Activated T-cell treated with anti-CD3 and anti-CD28 coated beads for 4 hours (primary cell): ENCODE data around the gene SMIM22.

Source experiments
- DNase-seq: peaks from one replicate; pipeline ENCODE4 v3.0.0-alpha.2; 2020

The SMIM22 gene

GRCh38 chr16:4828567-4829321, 33.6 kb downstream of the SMIM22 start:
- no peak for DNase-seq

- no peak for DNase-seq
Measured at GRCh38 chr16:4830408-4830807, 35.2 kb downstream of the SMIM22 start.

GRCh38 chr16:4831616-4832015, 36.4 kb downstream of the SMIM22 start:
- DNase-seq: no peak

- no peak for DNase-seq
Measured at GRCh38 chr16:4832698-4833343, 37.7 kb downstream of the SMIM22 start.

GRCh38 chr16:4833584-4833983, 38.4 kb downstream of the SMIM22 start:
- no peak for DNase-seq

GRCh38 chr16:4836727-4837126, 41.6 kb downstream of the SMIM22 start:
- DNase-seq: no peak

- no peak for DNase-seq
Measured at GRCh38 chr16:4837733-4838501, 42.7 kb downstream of the SMIM22 start.

GRCh38 chr16:4839942-4840341, 44.8 kb downstream of the SMIM22 start:
- no peak for DNase-seq

GRCh38 chr16:4840984-4841383, 45.8 kb downstream of the SMIM22 start:
- DNase-seq: no peak
